NCI-H187 (cell line): ENCODE measurements around the gene ITGBL1.

Source experiments
- DNase-seq, 2 experiments: peaks; one replicate each; lab custom pipeline; 2025; lab: John Stamatoyannopoulos, UW

ITGBL1 gene

DNA sequence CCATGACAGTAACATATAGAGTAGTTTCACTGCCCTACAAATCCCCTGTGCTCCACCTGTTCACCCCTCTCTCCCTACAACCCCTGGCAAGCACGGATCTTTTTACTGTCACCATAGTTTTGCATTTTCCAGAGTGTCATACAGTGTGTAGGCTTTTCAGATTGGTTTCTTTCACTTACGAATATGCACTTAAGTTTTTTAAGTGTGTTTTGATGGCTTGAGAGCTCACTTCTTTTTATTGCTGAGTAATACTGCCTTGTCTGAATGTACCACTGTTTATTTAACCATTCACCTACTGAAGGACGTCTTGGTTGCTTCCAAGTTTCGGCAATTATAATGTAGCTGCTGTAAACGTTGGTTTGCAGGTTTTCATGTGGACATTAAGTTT is 175.1 kb downstream of the ITGBL1 start:
- DNase-seq: peak; percentile 39 to 70

DNA sequence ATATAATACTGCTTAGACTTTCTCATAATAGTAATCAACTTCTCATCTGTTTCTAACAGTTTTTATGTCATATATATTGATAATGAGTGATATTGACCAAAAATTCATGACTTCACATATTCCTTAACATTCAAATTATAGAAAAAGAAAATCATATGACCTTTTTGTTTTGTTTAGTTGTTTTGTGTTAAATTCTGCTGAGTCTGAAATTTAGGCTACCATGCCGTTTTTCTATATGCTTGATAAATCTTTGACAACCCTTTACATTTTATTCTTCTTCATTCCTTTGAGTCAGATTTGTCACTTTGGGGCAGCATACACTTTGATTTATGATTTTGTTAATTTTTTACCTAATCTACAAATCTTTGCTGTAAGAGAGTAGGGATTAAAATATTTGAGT is 176.4 kb downstream of the ITGBL1 start:
- no peak for DNase-seq

DNA sequence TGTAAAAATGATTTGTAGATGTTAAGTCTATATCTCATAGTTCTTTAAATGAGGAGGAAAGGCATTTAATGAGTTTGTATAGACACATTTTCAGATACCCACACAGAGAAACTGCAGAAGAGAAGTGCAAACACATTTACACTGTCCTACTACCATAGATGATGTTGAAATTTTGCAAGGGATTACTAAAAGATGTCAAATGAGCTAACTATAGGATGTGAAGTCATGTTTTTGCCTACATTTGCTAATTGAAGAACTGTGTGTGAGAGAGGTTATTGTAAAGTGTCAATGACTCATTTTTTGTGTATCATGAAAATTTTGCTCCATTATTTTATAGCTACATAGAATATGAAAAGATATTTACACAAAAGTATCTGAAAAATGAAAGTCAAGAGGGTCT is 178.9 kb downstream of the ITGBL1 start:
- DNase-seq: no peak

DNA sequence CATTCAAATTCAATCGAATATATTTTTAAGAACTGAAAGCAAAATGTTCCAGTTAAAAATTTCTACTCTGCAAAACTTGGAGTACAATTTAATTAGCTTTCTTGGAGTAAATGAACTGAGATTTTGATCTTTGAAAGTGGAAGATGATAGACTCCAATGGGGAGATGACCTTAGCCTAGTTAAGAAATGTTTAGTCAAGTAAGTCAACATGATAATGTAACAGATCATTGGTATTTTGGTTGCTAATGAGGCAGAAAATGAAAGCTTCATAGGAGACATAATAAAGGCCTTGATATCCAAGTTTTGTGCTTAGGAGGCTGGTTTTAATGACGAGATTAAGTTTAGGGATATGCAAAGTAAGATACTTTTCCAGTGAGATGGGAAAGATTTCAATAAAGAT is 181.7 kb downstream of the ITGBL1 start:
- no peak for DNase-seq

DNA sequence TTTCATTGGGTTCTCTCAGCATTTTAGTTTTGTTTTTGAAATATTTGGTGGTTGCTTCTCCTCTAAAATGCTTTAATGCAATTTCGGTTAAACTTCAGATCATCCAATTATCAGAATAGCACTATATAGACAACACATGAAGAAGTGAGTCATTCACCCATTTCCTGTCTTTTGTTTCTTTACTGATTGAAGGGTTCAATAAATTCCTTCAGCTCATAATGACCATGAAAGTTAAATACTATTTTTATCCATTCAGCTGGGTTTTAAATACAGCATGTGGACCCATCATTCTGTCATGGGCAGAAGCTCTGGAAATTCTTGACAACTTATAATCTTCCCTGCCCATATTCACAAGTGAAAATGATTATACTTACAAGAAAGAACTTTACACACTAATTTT is 187.2 kb downstream of the ITGBL1 start:
- no peak for DNase-seq

DNA sequence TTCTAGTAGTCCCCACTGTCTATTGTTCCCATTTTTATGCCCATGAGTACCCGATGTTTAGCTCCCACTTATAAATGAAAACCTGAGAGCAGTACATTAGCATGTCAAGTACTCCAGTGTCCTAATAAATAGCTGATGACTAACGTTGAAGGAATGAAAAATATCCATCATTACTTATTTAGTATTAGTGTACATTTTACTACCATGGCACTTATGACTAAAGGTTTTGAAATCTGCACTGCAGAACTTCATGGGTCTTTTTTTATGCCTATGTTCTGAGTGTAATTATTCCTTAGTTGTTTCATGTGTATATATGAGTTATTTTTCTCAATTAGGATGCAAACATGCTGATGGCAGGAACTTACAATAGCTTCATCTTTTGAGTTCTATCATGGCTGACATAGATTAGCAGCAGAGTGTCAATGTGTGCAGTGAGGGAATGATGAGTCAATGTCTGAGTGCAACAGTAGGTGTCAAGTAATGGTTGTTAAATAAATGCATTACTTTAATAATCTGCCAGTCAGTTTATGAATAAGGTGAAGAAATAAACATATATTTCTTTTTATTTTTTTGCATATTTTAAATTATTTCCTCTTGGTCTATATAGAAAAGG is 188.4 kb downstream of the ITGBL1 start:
- DNase-seq: no peak

DNA sequence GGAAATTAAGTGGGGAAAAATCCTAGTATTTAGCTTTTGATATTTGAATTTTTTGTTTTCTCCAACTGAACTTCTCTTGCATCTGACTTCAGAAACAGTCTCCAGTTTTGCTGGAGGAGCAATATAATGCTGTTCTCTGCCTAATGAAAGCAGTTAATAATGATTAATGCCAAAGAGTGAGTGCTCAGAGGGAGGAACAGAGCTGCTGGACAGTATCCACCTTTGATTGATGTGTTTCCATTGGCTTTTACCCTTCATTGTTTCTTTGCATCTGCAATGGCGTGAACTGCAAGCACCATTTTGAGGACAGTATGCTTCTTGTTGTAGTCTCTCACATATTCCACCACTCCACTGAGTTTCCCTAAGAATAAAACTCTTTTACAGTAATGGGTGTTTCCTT is 193.4 kb downstream of the ITGBL1 start:
- DNase-seq: no peak

DNA sequence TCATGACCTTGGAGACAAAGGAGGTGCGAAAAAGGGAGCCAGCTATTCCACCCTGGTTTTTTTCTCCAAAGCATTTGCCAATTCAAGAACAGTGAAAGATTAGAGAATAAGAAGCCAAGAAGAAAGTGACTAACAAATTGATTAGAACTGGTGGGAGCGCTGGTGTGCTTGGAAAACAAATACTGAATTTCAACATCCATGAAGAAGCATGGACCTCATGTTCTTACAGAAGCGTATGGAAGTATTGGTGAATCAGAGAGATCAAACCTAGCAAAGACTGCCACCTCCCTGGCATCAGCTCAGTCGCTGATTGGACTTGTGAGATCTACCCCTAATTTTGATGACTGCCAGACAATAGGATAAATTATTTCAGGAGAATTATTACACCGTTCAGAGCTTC is 195.3 kb downstream of the ITGBL1 start:
- DNase-seq: no peak

DNA sequence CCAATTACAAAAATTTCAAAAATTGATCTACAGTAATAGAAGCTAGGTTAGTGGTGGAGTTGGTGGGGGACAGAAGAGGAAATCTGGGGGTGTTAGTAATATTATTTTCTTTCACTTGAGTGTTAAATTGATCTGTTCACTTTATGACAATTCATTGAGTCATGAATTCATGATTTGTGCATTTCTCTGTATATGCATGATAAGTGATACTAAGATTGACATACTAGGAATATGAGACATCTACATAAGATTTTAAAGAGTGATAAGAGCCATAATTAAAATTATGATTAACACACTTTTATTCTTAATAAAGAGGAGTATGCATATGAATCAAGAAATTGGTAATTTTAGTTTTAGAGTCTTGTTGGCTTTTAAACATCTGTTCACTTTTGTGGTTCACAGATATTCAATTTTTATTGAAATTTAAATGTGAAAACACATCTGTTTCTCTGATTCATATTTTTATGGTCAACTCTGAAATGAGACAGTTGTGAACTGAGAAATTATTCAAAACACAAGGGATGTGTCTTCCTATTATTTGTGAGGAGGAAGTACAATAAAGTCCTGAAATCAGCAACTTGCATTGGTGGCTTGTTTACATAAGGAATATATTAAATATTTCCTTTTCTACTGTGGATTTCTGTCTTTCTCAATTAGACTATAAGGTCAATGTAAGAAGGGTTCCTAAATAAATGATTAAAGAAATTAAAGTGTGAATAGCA is 196.5 kb downstream of the ITGBL1 start:
- DNase-seq: no peak

DNA sequence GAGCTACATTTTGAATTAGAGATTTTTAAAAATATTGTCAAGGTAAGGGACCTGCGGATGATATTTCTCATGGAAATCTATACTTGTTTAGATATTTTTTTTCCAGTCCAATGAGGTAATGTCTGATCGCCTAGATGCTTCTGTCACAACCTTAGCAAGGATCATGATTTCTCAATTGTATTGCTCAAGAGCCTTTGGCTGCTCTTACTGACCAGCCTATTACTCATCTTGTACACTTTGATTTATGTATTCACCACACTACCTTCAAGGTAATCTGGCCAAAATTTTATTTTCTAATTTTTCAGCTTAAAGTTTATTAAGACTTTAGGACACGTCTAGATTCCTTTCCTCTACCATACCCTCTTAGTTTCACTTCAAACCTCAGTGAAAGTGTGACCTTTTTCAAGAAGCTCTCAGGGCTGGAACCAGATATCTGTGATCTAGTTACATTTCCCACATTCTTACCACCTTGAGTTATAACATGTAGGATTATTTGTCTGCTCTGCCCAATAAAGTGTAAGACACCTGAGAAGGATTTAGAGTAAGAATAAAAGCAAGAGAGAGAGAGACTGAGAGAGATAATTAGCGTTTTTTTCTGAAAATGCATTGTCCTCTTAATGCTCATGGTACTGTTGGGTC is 197.1 kb downstream of the ITGBL1 start:
- DNase-seq: no peak

DNA sequence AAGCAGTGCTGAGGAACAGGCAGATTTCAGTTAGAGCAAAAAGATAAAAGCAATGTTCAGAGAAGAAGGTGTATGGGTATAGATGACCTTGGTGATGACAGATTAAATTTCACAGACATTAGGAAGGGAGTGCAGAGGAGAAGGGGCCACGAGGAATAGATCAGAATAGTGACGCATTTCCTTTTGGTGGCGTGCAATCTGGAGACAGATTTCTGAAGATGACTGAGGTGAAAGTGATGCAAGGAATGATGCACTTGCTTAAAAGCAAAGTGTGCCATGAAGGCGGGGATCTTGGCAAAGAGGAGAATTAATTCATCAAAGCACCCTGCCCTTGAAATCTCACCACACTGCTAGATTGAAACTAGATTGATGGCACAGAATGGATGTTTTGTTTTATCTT is 202.4 kb downstream of the ITGBL1 start:
- no peak for DNase-seq

DNA sequence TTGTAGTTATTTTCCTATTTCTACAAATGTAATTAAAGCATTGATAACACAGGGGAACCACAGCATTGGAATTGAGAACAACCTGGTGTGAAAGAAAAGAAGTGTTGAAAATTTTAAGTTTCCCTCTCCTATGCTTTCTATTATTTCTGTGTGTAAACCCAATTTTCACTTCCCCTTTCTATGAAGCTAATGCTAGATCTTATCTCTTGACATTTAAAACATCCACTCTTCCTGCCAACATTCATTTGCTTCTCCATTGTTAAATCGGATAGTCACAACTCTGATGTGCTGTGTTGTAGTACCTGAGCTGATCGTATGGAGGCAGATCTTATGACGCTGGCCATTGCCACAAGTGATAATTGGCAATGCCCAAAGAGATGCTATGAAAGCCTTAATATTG is 203.0 kb downstream of the ITGBL1 start:
- no peak for DNase-seq

DNA sequence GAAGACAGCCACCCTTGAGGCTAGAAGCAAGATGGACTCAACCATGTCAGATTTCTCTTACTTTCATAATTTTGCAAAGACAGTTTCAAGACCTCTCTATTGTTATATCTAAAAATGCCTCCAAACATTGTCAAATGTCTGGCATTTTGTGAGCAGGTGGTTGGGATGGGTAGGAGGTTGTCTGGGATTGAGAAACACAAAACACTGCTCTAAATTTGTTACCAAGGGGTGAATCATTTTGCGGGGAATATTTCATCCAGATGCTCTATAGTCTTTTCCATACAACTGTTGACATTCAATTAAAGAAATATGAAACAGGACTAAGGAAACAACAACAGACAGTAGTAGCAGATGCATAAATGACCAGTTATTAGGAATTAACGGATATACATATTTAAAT is 208.2 kb downstream of the ITGBL1 start:
- no peak for DNase-seq

DNA sequence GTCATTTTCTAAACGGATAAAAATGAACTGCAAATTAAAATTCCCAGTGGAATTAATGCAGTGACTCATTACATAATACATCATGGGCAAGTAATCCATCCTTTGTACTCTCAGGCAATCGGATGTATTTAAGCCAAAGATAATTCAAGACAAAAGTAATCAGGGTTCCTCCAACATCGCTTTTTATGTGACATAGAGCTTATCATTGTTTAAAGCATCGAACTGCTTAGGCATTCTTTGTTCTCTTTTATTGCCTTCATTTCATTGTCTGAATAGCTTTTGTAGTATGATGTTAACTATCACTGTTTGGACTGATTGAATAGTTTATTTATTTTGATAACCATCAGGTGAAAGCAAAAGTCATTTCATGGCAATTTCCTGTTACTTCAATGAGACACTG is 209.4 kb downstream of the ITGBL1 start:
- no peak for DNase-seq

DNA sequence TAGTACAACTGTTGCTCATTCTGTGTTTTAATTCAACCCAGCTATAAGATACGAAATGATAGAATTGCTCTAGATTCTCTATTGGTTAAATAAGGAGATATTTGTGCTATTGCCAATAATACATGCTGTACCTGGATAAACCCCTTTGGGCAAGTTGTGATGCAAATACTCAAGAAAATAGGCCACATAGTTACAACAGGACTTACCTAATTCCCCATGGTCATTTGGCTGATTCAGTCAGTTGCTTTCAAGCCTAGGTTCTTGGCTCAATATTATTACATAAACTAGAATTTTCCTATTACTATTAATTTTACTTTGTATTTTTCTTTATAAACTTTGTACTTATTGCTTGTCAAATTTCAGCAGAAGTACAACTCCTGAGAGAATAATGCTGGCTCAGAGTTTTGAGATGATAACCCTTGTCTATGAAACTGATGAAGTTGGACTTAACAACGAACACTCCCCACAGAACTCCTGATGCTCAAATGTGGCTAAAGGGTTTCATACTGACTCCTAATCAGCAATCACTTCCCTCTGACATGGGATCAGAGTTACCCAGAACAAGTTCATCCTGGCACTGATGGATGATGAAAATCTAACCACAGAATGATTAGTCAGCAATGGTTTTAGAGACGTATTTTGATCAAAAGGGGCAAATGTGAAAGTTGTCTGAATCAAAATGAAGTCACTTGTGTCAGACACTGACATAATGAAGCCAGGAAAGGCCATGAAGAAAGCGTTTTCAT is 221.1 kb downstream of the ITGBL1 start:
- DNase-seq: no peak

DNA sequence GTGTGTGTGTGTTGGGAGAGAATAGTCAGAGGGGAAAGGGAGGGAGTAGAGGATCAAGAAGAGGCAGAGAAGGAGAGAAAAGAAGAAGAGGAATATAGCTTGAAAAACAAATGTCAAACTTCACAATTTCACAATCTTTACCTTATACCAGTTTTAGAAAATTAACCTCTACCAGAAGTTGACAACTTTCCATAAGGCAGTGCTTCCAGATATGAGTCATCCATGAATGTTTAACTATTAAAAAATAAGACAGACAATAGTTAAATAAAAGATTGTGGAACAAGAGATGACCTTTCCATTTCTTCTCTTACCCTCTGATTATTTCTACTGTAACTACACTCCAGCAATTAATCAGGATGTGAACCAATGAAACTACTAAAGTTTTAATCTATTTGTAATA is 229.4 kb downstream of the ITGBL1 start:
- DNase-seq: no peak

DNA sequence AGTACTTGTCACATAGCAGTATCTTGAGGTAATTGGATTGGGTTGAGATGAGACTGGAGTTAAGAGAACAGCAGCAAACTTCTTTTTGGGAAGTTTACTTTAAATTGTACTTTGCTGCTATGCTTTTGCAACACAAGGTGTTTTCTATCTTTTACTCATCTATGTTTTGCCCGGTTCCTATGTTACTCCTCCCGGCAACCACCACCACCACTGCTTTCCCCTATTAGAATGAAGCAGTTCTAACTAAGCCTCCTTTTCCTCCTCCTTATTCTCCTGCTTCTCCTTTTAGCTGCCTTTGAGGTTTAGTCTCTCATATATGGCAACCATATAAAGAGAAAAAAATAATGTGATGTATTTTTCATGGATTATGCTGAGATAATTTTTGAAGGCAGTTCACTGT is 233.5 kb downstream of the ITGBL1 start:
- DNase-seq: no peak

DNA sequence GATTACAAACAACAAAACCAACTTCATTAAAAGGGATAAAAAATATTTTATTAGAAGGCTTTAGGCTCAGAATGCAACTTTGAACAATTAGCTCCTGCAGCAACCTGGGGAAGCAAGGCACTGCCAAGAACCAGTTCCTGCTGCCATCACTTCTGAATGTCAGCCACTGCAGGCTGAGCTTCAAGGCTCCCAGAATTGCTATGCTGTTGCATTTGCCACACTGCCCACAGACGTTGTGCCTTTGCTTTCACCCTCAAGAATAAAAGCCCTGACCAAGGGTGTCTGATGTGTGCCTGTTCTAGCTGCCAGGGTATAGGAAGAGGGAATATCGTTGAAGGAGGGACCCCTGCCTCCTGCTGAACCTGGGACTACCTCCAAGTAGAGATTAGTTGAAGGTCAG is 238.4 kb downstream of the ITGBL1 start:
- no peak for DNase-seq

DNA sequence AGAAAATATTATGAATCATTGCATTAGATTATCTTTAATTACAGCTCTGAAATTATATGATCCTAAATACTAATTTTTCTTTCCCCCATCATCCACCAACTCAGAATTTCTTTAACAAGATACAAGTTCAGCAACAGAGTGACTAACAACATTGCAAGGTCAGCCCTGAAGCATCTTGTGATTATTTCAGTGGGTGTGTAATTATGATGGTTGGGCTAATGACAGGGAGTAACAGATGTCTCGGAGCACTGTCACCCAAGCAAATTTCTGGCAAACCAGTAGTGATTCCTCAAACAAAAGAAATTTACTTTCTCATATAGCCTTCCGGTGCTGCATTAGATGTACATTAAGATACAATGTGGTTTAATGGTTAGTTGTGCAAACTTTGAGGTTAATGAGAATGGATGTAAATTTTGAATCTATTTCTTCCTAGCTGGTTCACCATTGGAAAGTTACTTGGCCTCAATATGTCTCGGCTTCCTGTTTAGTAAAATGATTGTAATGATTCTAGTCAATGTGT is 238.9 kb downstream of the ITGBL1 start:
- no peak for DNase-seq

DNA sequence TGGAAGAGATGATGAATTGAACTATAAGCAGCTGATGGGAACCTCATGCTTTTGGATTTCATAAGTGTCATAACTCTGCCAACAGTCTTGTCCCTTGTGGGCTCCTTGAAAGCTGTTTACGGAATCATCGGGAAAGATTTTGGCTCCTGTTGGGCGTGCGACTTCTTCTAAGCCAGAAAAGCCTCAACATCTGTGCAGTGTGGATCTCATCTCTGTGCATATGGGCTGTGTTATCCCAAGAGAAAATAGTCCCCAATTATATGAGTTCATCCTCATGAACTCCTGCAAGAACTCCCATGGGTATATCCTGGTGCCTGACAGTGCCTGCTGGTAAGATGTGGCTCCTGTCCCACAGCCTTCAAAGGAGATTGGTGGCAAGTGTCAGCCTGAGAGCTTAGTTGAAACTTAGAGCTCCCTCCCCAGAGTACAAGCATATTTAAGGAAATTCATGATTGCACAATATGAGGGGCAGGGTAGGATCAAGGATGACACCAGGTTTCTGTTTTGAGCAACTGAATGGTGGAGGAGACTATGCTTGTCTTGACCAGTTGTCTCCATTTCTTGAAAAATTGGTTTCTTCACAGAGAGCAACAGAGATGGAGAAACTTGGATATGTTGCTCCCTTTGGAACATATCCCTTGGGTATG is 243.5 kb downstream of the ITGBL1 start:
- DNase-seq: no peak

DNA sequence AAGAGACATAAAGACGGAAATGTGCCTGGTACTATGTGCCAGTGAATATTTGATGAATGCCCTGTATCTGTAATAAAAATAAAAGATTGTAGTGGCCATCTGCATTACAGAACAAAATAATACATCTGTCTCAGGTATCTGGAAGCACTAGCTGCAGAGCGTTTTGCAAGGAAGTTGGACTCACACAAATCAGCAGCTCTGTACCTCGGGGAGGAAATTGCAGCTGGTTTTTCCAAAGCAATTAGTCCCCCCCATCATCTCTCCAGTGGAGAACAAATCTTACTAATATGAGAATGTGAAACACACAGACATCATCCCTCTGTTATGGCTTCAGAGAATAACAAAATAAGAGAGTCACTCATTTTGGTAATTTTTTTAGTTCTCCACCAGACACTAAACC is 245.3 kb downstream of the ITGBL1 start:
- no peak for DNase-seq

DNA sequence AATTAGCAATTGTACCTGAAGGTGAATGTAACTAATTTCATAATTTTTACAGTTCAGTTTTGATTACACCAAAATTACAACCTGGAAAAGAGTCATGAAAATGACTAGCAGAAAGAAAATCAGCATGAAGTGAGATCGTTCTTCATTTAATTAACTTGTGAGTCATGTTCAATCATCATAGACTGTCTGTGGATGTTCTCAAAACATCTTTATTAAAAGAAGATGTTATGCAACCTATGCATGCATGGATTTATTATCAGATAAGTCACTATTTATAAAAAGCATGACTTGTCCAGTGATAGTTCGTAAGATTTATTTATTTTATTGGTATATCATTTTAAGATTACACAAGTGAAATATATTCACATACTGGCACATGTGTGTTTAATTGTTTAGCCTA is 245.9 kb downstream of the ITGBL1 start:
- DNase-seq: no peak
